Mesenchymal stem cell (in vitro differentiated cells and primary cell): ENCODE data around the gene ADAP1.

Experiments
- DNase-seq: peaks from one replicate; pipeline ENCODE4 v3.0.0-alpha.2; 2013
- H2AFZ ChIP-seq: one replicate; pipeline ENCODE4 v1.6.1; 2013; ENCODE audit warnings: low read depth, mild to moderate bottlenecking, control low read depth, inconsistent platforms, low read length, moderate library complexity
- H2AK5ac ChIP-seq: 2 replicates; pipeline ENCODE4 v1.6.1; 2013; ENCODE audit warnings: low read length, moderate library complexity, mild to moderate bottlenecking, inconsistent platforms; ENCODE audit not compliant: severe bottlenecking
- H2BK120ac ChIP-seq: one replicate; pipeline ENCODE4 v1.6.1; 2013; ENCODE audit warnings: low read depth, mild to moderate bottlenecking, inconsistent platforms, low read length, moderate library complexity
- H2BK12ac ChIP-seq, 2 experiments: one replicate each; pipeline ENCODE4 v1.6.1; 2013; ENCODE audit warnings: inconsistent platforms in 2 of 2, low read length in 2 of 2, mild to moderate bottlenecking in 2 of 2, moderate library complexity in 2 of 2, control low read depth in 1 of 2
- H2BK15ac ChIP-seq: one replicate; pipeline ENCODE4 v1.6.1; 2013; ENCODE audit warnings: mild to moderate bottlenecking, low read depth, inconsistent platforms; ENCODE audit not compliant: poor library complexity, severe bottlenecking
- H2BK5ac ChIP-seq: 2 replicates; pipeline ENCODE4 v1.6.1; 2013; ENCODE audit warnings: low read depth, mild to moderate bottlenecking, low read length, control low read depth, inconsistent platforms; ENCODE audit not compliant: poor library complexity, severe bottlenecking
- H3K14ac ChIP-seq, 2 experiments: one replicate each; pipeline ENCODE4 v1.6.1; 2013; ENCODE audit warnings: inconsistent platforms in 2 of 2, low read length in 2 of 2, control low read depth in 1 of 2, mild to moderate bottlenecking in 1 of 2, moderate library complexity in 1 of 2
- H3K18ac ChIP-seq, 2 experiments: one replicate each; pipeline ENCODE4 v1.6.1; 2013; ENCODE audit warnings: inconsistent platforms in 2 of 2, low read length in 2 of 2, control low read depth in 1 of 2, low read depth in 1 of 2, mild to moderate bottlenecking in 1 of 2
- H3K23ac ChIP-seq, 2 experiments: one replicate each; pipeline ENCODE4 v1.6.1; 2013; ENCODE audit warnings: inconsistent platforms in 2 of 2, low read length in 2 of 2, mild to moderate bottlenecking in 2 of 2, moderate library complexity in 2 of 2, control low read depth in 1 of 2
- H3K27ac ChIP-seq: 2 replicates; pipeline ENCODE4 v1.5.1; 2013; ENCODE audit warnings: mild to moderate bottlenecking, moderate library complexity, low read length, control low read depth, inconsistent platforms; ENCODE audit not compliant: poor library complexity, severe bottlenecking
- H3K27me3 ChIP-seq, 2 experiments: 2 replicates each; pipeline versions ENCODE4 v1.6.1 to v1.7.0; 2013; ENCODE audit warnings: low read length in 2 of 2, mild to moderate bottlenecking in 2 of 2, moderate library complexity in 2 of 2, control low read depth in 1 of 2, inconsistent platforms in 1 of 2; ENCODE audit not compliant: control insufficient read depth in 1 of 2, insufficient read depth in 1 of 2
- H3K36me3 ChIP-seq, 2 experiments: 2 replicates each; pipeline versions ENCODE4 v1.6.1 to v1.7.0; 2013; ENCODE audit warnings: low read length in 2 of 2, control low read depth in 1 of 2, inconsistent platforms in 1 of 2, low read depth in 1 of 2, mild to moderate bottlenecking in 1 of 2; ENCODE audit not compliant: insufficient read depth in 2 of 2, control insufficient read depth in 1 of 2
- H3K4ac ChIP-seq, 2 experiments: one replicate each; pipeline ENCODE4 v1.6.1; 2013; ENCODE audit warnings: inconsistent platforms in 2 of 2, low read length in 2 of 2, mild to moderate bottlenecking in 2 of 2, moderate library complexity in 2 of 2, control low read depth in 1 of 2, low read depth in 1 of 2
- H3K4me1 ChIP-seq: 2 replicates; pipeline ENCODE4 v1.6.1; 2013; ENCODE audit warnings: low read depth, low read length, control low read depth; ENCODE audit not compliant: control insufficient read depth, insufficient read depth
- H3K4me2 ChIP-seq: 2 replicates; pipeline ENCODE4 v1.6.1; 2013; ENCODE audit warnings: low read length, mild to moderate bottlenecking, inconsistent platforms; ENCODE audit not compliant: poor library complexity, severe bottlenecking
- H3K4me3 ChIP-seq, 2 experiments: 2 replicates each; pipeline versions ENCODE4 v1.5.1 to v1.7.0; 2013; ENCODE audit warnings: low read length in 2 of 2, mild to moderate bottlenecking in 2 of 2, control low read depth in 1 of 2, low read depth in 1 of 2; ENCODE audit not compliant: insufficient read depth in 1 of 2
- H3K79me1 ChIP-seq: replicated peaks from 2 replicates; pipeline ENCODE4 v1.6.1; 2013; ENCODE audit warnings: mild to moderate bottlenecking, control low read depth, low read length, inconsistent platforms; ENCODE audit not compliant: poor library complexity, severe bottlenecking
- H3K9ac ChIP-seq: 2 replicates; pipeline ENCODE4 v1.7.0; 2013; ENCODE audit warnings: mild to moderate bottlenecking, low read length, moderate library complexity
- H3K9me3 ChIP-seq: 2 replicates; pipeline ENCODE4 v1.7.0; 2013; ENCODE audit warnings: mild to moderate bottlenecking, low read length; ENCODE audit not compliant: control insufficient read depth
- H4K8ac ChIP-seq: one replicate; pipeline ENCODE4 v1.6.1; 2013; ENCODE audit warnings: inconsistent platforms, mild to moderate bottlenecking, low read length, moderate library complexity
- H4K91ac ChIP-seq: one replicate; pipeline ENCODE4 v1.6.1; 2013; ENCODE audit warnings: mild to moderate bottlenecking, low read length, inconsistent platforms
- WGBS: methylation state at CpG from one replicate; pipeline ENCODE4 v1.1.7; 2013; ENCODE audit warnings: mixed read lengths; 5-methylcytosine and 5-hydroxymethylcytosine counted together

ADAP1 gene

DNA sequence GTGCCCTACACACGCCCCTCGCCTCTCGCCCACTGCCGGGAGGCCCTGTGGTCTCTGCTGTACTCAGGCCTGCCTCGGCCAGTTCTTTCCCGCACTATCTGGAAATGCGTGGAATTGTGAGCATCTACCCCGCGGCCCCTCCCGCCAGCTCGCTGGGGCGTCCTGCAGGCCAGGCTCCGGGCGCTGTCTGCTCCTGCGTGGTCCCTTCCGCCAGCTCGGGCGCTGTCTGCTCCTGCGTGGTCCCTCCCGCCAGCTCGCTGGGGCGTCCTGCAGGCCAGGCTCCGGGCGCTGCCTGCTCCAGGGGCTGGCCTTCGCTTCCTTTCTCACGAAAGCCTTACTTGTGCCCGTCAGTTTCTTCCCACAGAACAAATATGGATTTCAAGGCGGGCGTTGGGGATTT lies 63.2 kb downstream of the ADAP1 start:
- no peak overlapping the region for H3K18ac ChIP-seq

DNA sequence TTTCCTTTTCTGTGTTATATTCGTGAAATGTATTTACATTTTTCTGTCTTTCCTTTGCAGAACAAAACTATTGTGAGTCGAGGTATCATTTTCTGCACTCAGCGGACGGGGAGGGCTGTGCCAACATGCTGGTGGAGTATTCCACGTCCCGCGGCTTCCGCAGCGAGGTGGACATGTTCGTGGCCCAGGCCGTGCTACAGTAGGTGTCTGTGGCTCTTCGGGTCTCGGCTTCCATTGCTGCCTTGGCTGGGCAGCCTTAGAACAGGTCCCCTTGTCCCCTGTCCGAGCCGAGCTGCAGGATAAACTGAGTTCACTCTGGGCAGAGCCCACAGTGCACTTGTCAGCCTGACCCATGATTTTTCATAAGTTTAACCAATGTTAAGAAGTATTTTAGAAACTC lies 63.6 kb downstream of the ADAP1 start:
- no peak overlapping the region for H3K23ac ChIP-seq
- no peak overlapping the region for H2AK5ac ChIP-seq
- no peaks in the 10 kb centered on the region for H3K27me3 ChIP-seq
- no peak overlapping the region for H3K4ac ChIP-seq
- no peak overlapping the region for H2BK5ac ChIP-seq
- H3K36me3 ChIP-seq = peaks cover 76 to 94% of the 10 kb centered on the region in 2 experiments
- H4K91ac ChIP-seq = no peak overlapping the region
- peaks cover 7% of the 10 kb centered on the region for H3K4me1 ChIP-seq
- no peak overlapping the region for H3K27ac ChIP-seq
- H2AFZ ChIP-seq = no peak overlapping the region
- no peak overlapping the region for H2BK15ac ChIP-seq
- H3K4me3 ChIP-seq = no peak overlapping the region
- no peak overlapping the region for H2BK120ac ChIP-seq
- no peak overlapping the region for H3K14ac ChIP-seq
- H3K79me1 ChIP-seq = peaks cover 58% of the 10 kb centered on the region
- no peak for DNase-seq
- no peak overlapping the region for H3K4me2 ChIP-seq
- no peak overlapping the region for H3K9ac ChIP-seq
- no peak overlapping the region for H2BK12ac ChIP-seq
- no peak overlapping the region for H4K8ac ChIP-seq
- H3K9me3 ChIP-seq = no peaks in the 10 kb centered on the region
- 97% methylated on average over 15 of the region's 15 CpGs for WGBS
- no peak overlapping the region for H3K18ac ChIP-seq

More for the DNA sequence above, 63.2 kb downstream of the ADAP1 start:
- Histone ChIP-seq H3K9me3 (no peaks in the 10 kb centered on the region), H3K4me3 (no peak overlapping the region), H3K4me1 (peaks cover 7% of the 10 kb centered on the region), H3K14ac (no peak overlapping the region), H3K36me3 (peaks cover 81 to 93% of the 10 kb centered on the region in 2 experiments), H4K91ac (no peak overlapping the region), H2BK120ac (no peak overlapping the region), H2AFZ (no peak overlapping the region), H3K79me1 (peaks cover 58% of the 10 kb centered on the region), H4K8ac (no peak overlapping the region), H3K4ac (no peak overlapping the region), H3K9ac (no peak overlapping the region), H2BK5ac (no peak overlapping the region), H3K23ac (no peak overlapping the region), H2AK5ac (no peak overlapping the region), H2BK15ac (no peak overlapping the region), H3K4me2 (no peak overlapping the region), H2BK12ac (no peak overlapping the region), H3K27me3 (no peaks in the 10 kb centered on the region), H3K27ac (no peak overlapping the region)
- 97% methylated on average over 29 of the region's 29 CpGs for WGBS
- no peak for DNase-seq

DNA sequence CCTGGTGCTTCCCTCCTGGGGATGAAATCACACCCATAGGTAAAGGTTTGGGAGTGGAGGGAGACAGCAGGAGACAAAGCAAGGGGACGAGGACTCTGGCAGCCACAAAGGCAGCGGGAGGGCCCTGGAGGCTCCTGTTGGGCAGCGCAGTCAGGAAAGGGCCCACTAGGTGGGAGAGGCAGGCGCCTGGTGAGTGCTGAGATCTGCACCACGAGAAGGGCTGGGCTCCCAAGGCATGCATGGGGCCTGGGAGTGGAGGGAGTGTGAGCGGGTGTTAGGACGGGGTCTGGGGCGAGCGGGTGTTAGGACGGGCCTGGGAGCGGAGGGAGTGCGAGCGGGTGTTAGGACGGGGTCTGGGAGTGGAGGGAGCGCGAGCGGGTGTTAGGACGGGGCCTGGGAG lies 65.1 kb downstream of the ADAP1 start:
- H3K9me3 ChIP-seq = no peaks in the 10 kb centered on the region
- no peak overlapping the region for H3K4ac ChIP-seq
- no peak overlapping the region for H3K9ac ChIP-seq
- H3K36me3 ChIP-seq = peaks cover 62 to 86% of the 10 kb centered on the region in 2 experiments
- H2BK120ac ChIP-seq = no peak overlapping the region
- no peak overlapping the region for H2AK5ac ChIP-seq
- no peak overlapping the region for H3K23ac ChIP-seq
- peaks cover 14% of the 10 kb centered on the region for H3K4me1 ChIP-seq
- no peaks in the 10 kb centered on the region for H3K27me3 ChIP-seq
- H4K8ac ChIP-seq = no peak overlapping the region
- H3K27ac ChIP-seq = no peak overlapping the region
- peaks cover 60% of the 10 kb centered on the region for H3K79me1 ChIP-seq
- no peak overlapping the region for H2BK12ac ChIP-seq
- no peak overlapping the region for H2AFZ ChIP-seq
- no peak overlapping the region for H3K14ac ChIP-seq
- H3K4me3 ChIP-seq = no peak overlapping the region
- no peak overlapping the region for H3K18ac ChIP-seq
- no peak overlapping the region for H2BK5ac ChIP-seq
- no peak for DNase-seq
- no peak overlapping the region for H3K4me2 ChIP-seq
- no peak overlapping the region for H2BK15ac ChIP-seq
- WGBS = 88% methylated on average over 5 of the region's 18 CpGs
- H4K91ac ChIP-seq = no peak overlapping the region

DNA sequence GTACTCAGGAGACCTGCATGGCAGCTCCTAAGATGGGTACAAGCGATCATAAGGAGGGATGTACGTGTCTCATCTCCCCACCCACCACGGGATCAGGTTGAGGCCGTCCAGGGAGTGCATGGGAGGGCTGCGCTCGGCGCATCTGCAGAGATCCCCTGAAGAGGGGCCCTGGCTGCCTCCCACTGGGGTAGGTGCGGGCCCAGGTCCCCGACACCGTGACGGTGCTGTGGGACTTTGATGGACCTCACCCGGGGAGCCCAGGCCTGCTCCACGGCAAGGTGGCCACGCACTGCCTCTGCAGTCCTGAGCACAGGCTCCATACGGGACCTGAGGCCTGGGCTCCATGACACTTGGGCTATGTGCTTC lies 65.5 kb downstream of the ADAP1 start:
- 89% methylated on average over 15 of the region's 15 CpGs for WGBS
- H2BK120ac ChIP-seq = no peak overlapping the region
- H3K23ac ChIP-seq = no peak overlapping the region
- no peak overlapping the region for H3K18ac ChIP-seq
- no peak overlapping the region for H2BK12ac ChIP-seq
- peaks cover 60 to 83% of the 10 kb centered on the region in 2 experiments for H3K36me3 ChIP-seq
- H4K91ac ChIP-seq = no peak overlapping the region
- H3K9me3 ChIP-seq = no peaks in the 10 kb centered on the region
- H3K4me1 ChIP-seq = peaks cover 18% of the 10 kb centered on the region
- no peak overlapping the region for H3K4ac ChIP-seq
- no peak overlapping the region for H3K14ac ChIP-seq
- DNase-seq = no peak
- H2AFZ ChIP-seq = no peak overlapping the region
- no peak overlapping the region for H3K27ac ChIP-seq
- no peak overlapping the region for H2AK5ac ChIP-seq
- H3K79me1 ChIP-seq = peaks cover 60% of the 10 kb centered on the region
- no peak overlapping the region for H2BK15ac ChIP-seq
- no peak overlapping the region for H3K9ac ChIP-seq
- no peak overlapping the region for H3K4me3 ChIP-seq
- no peak overlapping the region for H2BK5ac ChIP-seq
- H4K8ac ChIP-seq = no peak overlapping the region
- no peak overlapping the region for H3K4me2 ChIP-seq
- H3K27me3 ChIP-seq = no peaks in the 10 kb centered on the region
